EH (cell line): ENCODE results near the gene ERO1B.
"Not testable (repeated sequence)": the region's sequence is repeated elsewhere in the genome, so short reads cannot be mapped to it uniquely, and the experiment has no call there.

Experiments
- DNase-seq: peaks from one replicate; pipeline ENCODE4 v3.0.0-alpha.2; 2015; ENCODE audit warnings: low read depth

The ERO1B gene

GRCh38 chr1:236281654-236282424, at the start of gene ERO1B:
TSS of gene ERO1B (minus strand) at chr1:236281958. CDS start at chr1:236281783, 175 bp downstream.
- DNase-seq = peak; percentile 95

- not testable (repeated sequence) for DNase-seq
Observed at GRCh38 chr1:236331412-236331811, 49.7 kb upstream of the ERO1B start.

GRCh38 chr1:236326432-236326831, 44.7 kb upstream of the ERO1B start:
- no peak for DNase-seq

- DNase-seq = no peak
Observed at GRCh38 chr1:236325567-236325966, 43.8 kb upstream of the ERO1B start.

GRCh38 chr1:236323819-236324411, 42.2 kb upstream of the ERO1B start:
- no peak for DNase-seq

- DNase-seq = no peak
Observed at GRCh38 chr1:236322566-236323409, 41.0 kb upstream of the ERO1B start.

- no peak for DNase-seq
Observed at GRCh38 chr1:236321101-236321500, 39.3 kb upstream of the ERO1B start.

- no peak for DNase-seq
Observed at GRCh38 chr1:236320671-236321070, 38.9 kb upstream of the ERO1B start.

- no peak for DNase-seq
Observed at GRCh38 chr1:236320214-236320613, 38.5 kb upstream of the ERO1B start.

GRCh38 chr1:236316437-236316836, 34.7 kb upstream of the ERO1B start:
- no peak for DNase-seq

- peak; percentile 5 for DNase-seq
Observed at GRCh38 chr1:236315518-236315917, 33.8 kb upstream of the ERO1B start.

- no peak for DNase-seq
Observed at GRCh38 chr1:236315092-236315491, 33.3 kb upstream of the ERO1B start.

GRCh38 chr1:236314050-236314449, 32.3 kb upstream of the ERO1B start:
- not testable (repeated sequence) for DNase-seq

- no peak for DNase-seq
Observed at GRCh38 chr1:236313427-236313826, 31.7 kb upstream of the ERO1B start.

- no peak for DNase-seq
Observed at GRCh38 chr1:236311040-236311439, 29.3 kb upstream of the ERO1B start.

- DNase-seq = no peak
Observed at GRCh38 chr1:236308827-236309226, 27.1 kb upstream of the ERO1B start.

- no peak for DNase-seq
Observed at GRCh38 chr1:236307435-236307834, 25.7 kb upstream of the ERO1B start.

GRCh38 chr1:236304682-236305081, 22.9 kb upstream of the ERO1B start:
- no peak for DNase-seq

GRCh38 chr1:236303675-236304074, 21.9 kb upstream of the ERO1B start:
- no peak for DNase-seq

GRCh38 chr1:236302941-236303340, 21.2 kb upstream of the ERO1B start:
- DNase-seq = no peak

GRCh38 chr1:236301958-236302335, 20.2 kb upstream of the ERO1B start:
- DNase-seq = no peak

- DNase-seq = no peak
Observed at GRCh38 chr1:236301080-236301957, 19.6 kb upstream of the ERO1B start.
